Sigmoid colon (tissue), 7 donors: ENCODE data around the gene DES. TPM values are rescaled to one million over a fixed set of nuclear protein-coding genes. Genes with fewer than 3 reads are reported as not detected.

Experiments used
- DNase-seq: peaks from one replicate; pipeline ENCODE4 v3.0.0-alpha.2; 2019
- H3K27ac ChIP-seq, 4 donors: fragments of 200-600 bp; sonication (generic); one replicate each; pipeline ENCODE4 v1.5.1; 2016 to 2019; ENCODE audit warnings: mild to moderate bottlenecking in 1 of 4
- H3K27me3 ChIP-seq, 3 donors: fragments of 200-600 bp; sonication (generic); one replicate each; pipeline ENCODE4 v1.5.1; 2019; ENCODE audit warnings: mild to moderate bottlenecking in 1 of 3
- H3K36me3 ChIP-seq, 4 donors: fragments of 200-600 bp; sonication (generic); one replicate each; pipeline ENCODE4 v1.5.1; 2016 to 2019
- H3K4me1 ChIP-seq, 4 donors: fragments of 200-600 bp; sonication (generic); one replicate each; pipeline ENCODE4 v1.5.1; 2017 to 2019
- H3K4me3 ChIP-seq, 4 donors: fragments of 200-600 bp; sonication (generic); one replicate each; pipeline ENCODE4 v1.5.1; 2017 to 2019; ENCODE audit warnings: mild to moderate bottlenecking in 2 of 4, moderate library complexity in 1 of 4
- H3K9me3 ChIP-seq, 4 donors: fragments of 200-600 bp in 3 of 4; sonication (generic) in 3 of 4; one replicate each; pipeline versions ENCODE4 v1.5.1 to v1.6.1; 2013 to 2019
- CTCF ChIP-seq, 4 experiments: fragments of 450-650 bp in 3 of 4; fragments of 200-600 bp in 1 of 4; IDR thresholded peaks; one replicate each; pipeline ENCODE4 v1.5.1; 2016 to 2019; ENCODE audit warnings: antibody characterized with exemption in 4 of 4, mild to moderate bottlenecking in 3 of 4, moderate library complexity in 2 of 4
- EP300 ChIP-seq, 4 donors: sonication (generic); formaldehyde crosslinking; IDR thresholded peaks; one replicate each; pipeline ENCODE4 v1.6.1; 2017; ENCODE audit warnings: antibody characterized with exemption in 4 of 4
- POLR2A ChIP-seq, 2 donors: fragments of 450-650 bp; IDR thresholded peaks; one replicate each; pipeline ENCODE4 v1.6.1; 2016; ENCODE audit warnings: antibody characterized with exemption in 2 of 2, mild to moderate bottlenecking in 2 of 2, moderate library complexity in 2 of 2
- POLR2AphosphoS5 ChIP-seq, 4 donors: sonication (generic); formaldehyde crosslinking; IDR thresholded peaks; one replicate each; pipeline ENCODE4 v1.6.1; 2017; ENCODE audit warnings: antibody characterized with exemption in 4 of 4
- WGBS, 2 donors: extraction: QIAGEN DNeasy Blood & Tissue Kit; methylation state at CpG; one replicate each; pipeline ENCODE4 v1.1.7; 2013; 5-methylcytosine and 5-hydroxymethylcytosine counted together
- intact Hi-C: fragments of 100-400 bp; cut with DNase I; formaldehyde crosslinking; loops from one replicate; pipeline ENCODE4 v1.15.1; 2023
- polyA plus RNA-seq, 3 donors: library from polyadenylated mRNA; stranded (reverse); fragments of 200-250 nt; gene quantifications; one replicate each; pipeline ENCODE4 v1.2.3, GENCODE V29; 2013
- total RNA-seq, 4 donors: library from RNA; depleted of rRNA; stranded (reverse); fragments of >200 nt; gene quantifications; one replicate each; pipeline ENCODE4 v1.1.0, GENCODE V29; 2016
- donor health status: healthy with polysubstance abuse.
- donor health status: Bipolar disorder and iron deficiency.
- donor health status: healthy.

DES gene
- total and polyA plus RNA-seq, 7 donors: 35.1 to 30,562 (median 7,366) TPM

GRCh38 chr2:219447242-219448098 lies 29.3 kb downstream of the DES start:
- peaks cover 0 to 97% (median 93%) of the 10 kb centered on the region in 4 donors for H3K4me1 ChIP-seq
- no peaks in the 10 kb centered on the region for H3K9me3 ChIP-seq
- peak overlapping the region; percentile 31 to 52 (median 48) for H3K4me3 ChIP-seq
- H3K36me3 ChIP-seq: peaks cover 0 to 15% (median 3%) of the 10 kb centered on the region in 4 donors
- DNase-seq: peak; percentile 80
- TF ChIP-seq CTCF (IDR thresholded peaks at IDR 0.05) (no peak), POLR2A (IDR thresholded peaks at IDR 0.05) (no peak), POLR2AphosphoS5 (IDR thresholded peaks at IDR 0.05) (peak in 2 of 4 donors; percentile 34 to 55)
- intact Hi-C loops: no loop called here
- peaks cover 0 to 18% (median 4%) of the 10 kb centered on the region in 3 donors for H3K27me3 ChIP-seq
- peak overlapping the region; percentile 96 to 99 (median 99) for H3K27ac ChIP-seq
- WGBS, 2 donors: 61 to 72% methylated on average over 23 of the region's 23 CpGs

- no peaks in the 10 kb centered on the region for H3K9me3 ChIP-seq
- H3K4me3 ChIP-seq: peak overlapping the region; percentile 31 to 52 (median 48)
- H3K4me1 ChIP-seq: peaks cover 0 to 98% (median 92%) of the 10 kb centered on the region in 4 donors
- no peak for DNase-seq
- TF ChIP-seq POLR2AphosphoS5 (IDR thresholded peaks at IDR 0.05) (peak in 1 of 4 donors; percentile 16), CTCF (IDR thresholded peaks at IDR 0.05) (no peak)
- H3K27me3 ChIP-seq: peaks cover 0 to 11% (median 4%) of the 10 kb centered on the region in 3 donors
- intact Hi-C loops: no loop called here
- peak overlapping the region; percentile 96 to 99 (median 99) for H3K27ac ChIP-seq
- WGBS, 2 donors: 21 to 24% methylated on average over 88 of the region's 88 CpGs
- H3K36me3 ChIP-seq: peaks cover 0 to 15% (median 3%) of the 10 kb centered on the region in 4 donors
Measured at GRCh38 chr2:219448099-219448775, 30.1 kb downstream of the DES start.

GRCh38 chr2:219448776-219449341 lies 30.7 kb downstream of the DES start:
- WGBS, 2 donors: 11 to 19% methylated on average over 51 of the region's 51 CpGs
- peak; percentile 87 for DNase-seq
- Histone ChIP-seq H3K4me1 (peaks cover 0 to 98% (median 91%) of the 10 kb centered on the region in 4 donors), H3K9me3 (no peaks in the 10 kb centered on the region), H3K36me3 (peaks cover 0 to 15% (median 3%) of the 10 kb centered on the region in 4 donors), H3K27ac (peak overlapping the region; percentile 96 to 99 (median 99)), H3K27me3 (peaks cover 0 to 11% (median 3%) of the 10 kb centered on the region in 3 donors), H3K4me3 (peak overlapping the region; percentile 31 to 52 (median 48))
- TF ChIP-seq POLR2A (IDR thresholded peaks at IDR 0.05) (peak; percentile 34 to 40), EP300 (IDR thresholded peaks at IDR 0.05) (no peak), CTCF (IDR thresholded peaks at IDR 0.05) (peak in 2 of 4 experiments; percentile 7 to 25), POLR2AphosphoS5 (IDR thresholded peaks at IDR 0.05) (peak in 3 of 4 donors; percentile 35 to 74 (median 72))
- intact Hi-C loops: no loop called here

- Histone ChIP-seq H3K4me3 (peak overlapping the region; percentile 31 to 52 (median 48)), H3K4me1 (peaks cover 0 to 99% (median 91%) of the 10 kb centered on the region in 4 donors), H3K27ac (peak overlapping the region; percentile 96 to 99 (median 99)), H3K9me3 (no peaks in the 10 kb centered on the region), H3K27me3 (peaks cover 0 to 11% (median 0%) of the 10 kb centered on the region in 3 donors), H3K36me3 (peaks cover 0 to 15% (median 3%) of the 10 kb centered on the region in 4 donors)
- whole genome bisulfite sequencing, 2 donors: 76 to 90% methylated on average over 5 of the region's 5 CpGs
- intact Hi-C loops: loop anchor here (5.0 kb wide), 1 partner anchor 42 kb away; no protein-coding TSS in a partner anchor
- no peak for DNase-seq
- TF ChIP-seq CTCF (IDR thresholded peaks at IDR 0.05) (no peak), POLR2AphosphoS5 (IDR thresholded peaks at IDR 0.05) (no peak), POLR2A (IDR thresholded peaks at IDR 0.05) (no peak), EP300 (IDR thresholded peaks at IDR 0.05) (no peak)
Measured at GRCh38 chr2:219449609-219450008, 31.4 kb downstream of the DES start.
